GM18507 (cell line): ENCODE results near the gene KRT77.

Source experiments
- DNase-seq: peaks from one replicate; pipeline ENCODE4 v3.0.0; 2011; ENCODE audit warnings: low read depth; ENCODE audit not compliant: insufficient read length; ENCODE audit errors: extremely low spot score
- FAIRE-seq: peaks from 2 replicates; lab custom pipeline; 2011; peaks lifted over from hg19 to GRCh38; lab: Jason Lieb, UNC

KRT77 gene

GRCh38 chr12:52662093-52662917 is 41.0 kb downstream of the KRT77 start:
- no peak for DNase-seq
- FAIRE-seq: no peak

- DNase-seq (no peak), FAIRE-seq (no peak)
Observed at GRCh38 chr12:52661668-52662067, 41.7 kb downstream of the KRT77 start.

- no peak for DNase-seq
- no peak for FAIRE-seq
Observed at GRCh38 chr12:52660934-52661499, 42.3 kb downstream of the KRT77 start.

- FAIRE-seq: no peak
Observed at GRCh38 chr12:52659951-52660350, 43.4 kb downstream of the KRT77 start.

GRCh38 chr12:52659395-52659794 is 43.9 kb downstream of the KRT77 start:
- DNase-seq (no peak), FAIRE-seq (no peak)

More at GRCh38 chr12:52659951-52660350, 43.4 kb downstream of the KRT77 start:
- no peak for DNase-seq

- FAIRE-seq: no peak
Observed at GRCh38 chr12:52658196-52658595, 45.1 kb downstream of the KRT77 start.

GRCh38 chr12:52657250-52657902 is 45.9 kb downstream of the KRT77 start:
- FAIRE-seq: no peak

More at GRCh38 chr12:52658196-52658595, 45.1 kb downstream of the KRT77 start:
- DNase-seq: no peak

GRCh38 chr12:52656616-52657015 is 46.7 kb downstream of the KRT77 start:
- FAIRE-seq (no peak), DNase-seq (no peak)

More at GRCh38 chr12:52657250-52657902, 45.9 kb downstream of the KRT77 start:
- no peak for DNase-seq

- DNase-seq: no peak
- no peak for FAIRE-seq
Observed at GRCh38 chr12:52655720-52656124, 47.6 kb downstream of the KRT77 start.

- FAIRE-seq (no peak), DNase-seq (no peak)
Observed at GRCh38 chr12:52655251-52655650, 48.1 kb downstream of the KRT77 start.

GRCh38 chr12:52651726-52652261 is 51.5 kb downstream of the KRT77 start, which contains the start of gene KRT2:
KRT2 (minus strand) TSS chr12:52652211; CDS start chr12:52652142, 69 bp downstream.
- FAIRE-seq: no peak
- no peak for DNase-seq

- DNase-seq (no peak), FAIRE-seq (no peak)
Observed at GRCh38 chr12:52650520-52651081, 52.7 kb downstream of the KRT77 start.

GRCh38 chr12:52649066-52649465 is 54.3 kb downstream of the KRT77 start:
- no peak for FAIRE-seq
- DNase-seq: no peak

GRCh38 chr12:52648012-52648550 is 55.2 kb downstream of the KRT77 start:
- no peak for DNase-seq
- no peak for FAIRE-seq

GRCh38 chr12:52647601-52648000 is 55.7 kb downstream of the KRT77 start:
- FAIRE-seq (no peak), DNase-seq (no peak)

GRCh38 chr12:52646613-52647012 is 56.7 kb downstream of the KRT77 start:
- no peak for DNase-seq
- no peak for FAIRE-seq

- DNase-seq: no peak
Observed at GRCh38 chr12:52645982-52646381, 57.3 kb downstream of the KRT77 start.

GRCh38 chr12:52645120-52645761 is 58.1 kb downstream of the KRT77 start:
- DNase-seq: no peak
- no peak for FAIRE-seq

More at GRCh38 chr12:52645982-52646381, 57.3 kb downstream of the KRT77 start:
- FAIRE-seq: no peak

- DNase-seq: no peak
- no peak for FAIRE-seq
Observed at GRCh38 chr12:52644078-52644415, 59.3 kb downstream of the KRT77 start.
